NB4 (cell line): ENCODE results near the gene ABI1.
A peak's percentile ranks its signal among the peaks of the same experiment; 100 is the strongest.

Experiments used
- DNase-seq: peaks from one replicate; pipeline ENCODE4 v3.0.0; 2010; ENCODE audit warnings: low read depth
- H3K4me3 ChIP-seq: one replicate; pipeline ENCODE4 v1.5.1; 2011; ENCODE audit warnings: mild to moderate bottlenecking, low read depth, low read length, moderate library complexity
- MYC ChIP-seq: IDR thresholded peaks from 2 replicates; pipeline ENCODE4 v1.6.1; 2011; ENCODE audit warnings: low read depth, low read length
- POLR2A ChIP-seq: IDR thresholded peaks from 2 replicates; pipeline ENCODE4 v1.6.1; 2011; ENCODE audit warnings: mild to moderate bottlenecking; ENCODE audit not compliant: insufficient read length; ENCODE audit errors: extremely low read depth
- TF ChIP-seq, protein P1 (sequence below): IDR thresholded peaks from one replicate; pipeline ENCODE4 v1.5.1; 2012; ENCODE audit warnings: low read depth, low read length
- TF ChIP-seq, protein P2 (sequence below): IDR thresholded peaks from 2 replicates; pipeline ENCODE4 v1.6.1; 2011; ENCODE audit warnings: low read depth, low read length

Gene ABI1

DNA sequence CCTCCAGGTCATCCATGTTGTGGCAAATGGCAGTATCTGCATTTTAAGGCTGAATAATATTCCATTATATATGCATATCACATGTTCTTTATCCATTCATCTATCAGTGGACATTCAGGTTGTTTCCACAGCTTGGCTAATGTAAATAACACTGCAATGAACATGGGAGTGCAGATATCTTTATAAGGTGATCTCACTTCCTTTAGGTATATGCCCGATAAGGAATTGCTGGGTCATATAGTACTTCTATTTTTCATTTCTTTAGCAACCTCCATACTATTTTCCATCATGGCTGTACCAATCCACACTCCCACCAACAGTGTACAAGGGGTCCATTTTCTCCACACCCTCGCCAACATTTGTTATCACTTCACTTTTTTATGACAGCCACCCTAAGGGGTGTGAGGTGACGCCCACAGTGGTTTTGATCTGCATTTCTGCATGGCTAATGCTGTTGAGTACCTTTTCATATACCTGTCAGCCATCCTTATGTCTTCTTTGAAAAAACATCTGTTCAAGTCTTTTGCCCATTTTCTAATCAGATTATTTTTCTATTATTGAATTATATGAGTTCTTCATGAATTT is 18.9 kb downstream of the ABI1 start:
- no peak for DNase-seq
- TF ChIP-seq, protein P1, sequence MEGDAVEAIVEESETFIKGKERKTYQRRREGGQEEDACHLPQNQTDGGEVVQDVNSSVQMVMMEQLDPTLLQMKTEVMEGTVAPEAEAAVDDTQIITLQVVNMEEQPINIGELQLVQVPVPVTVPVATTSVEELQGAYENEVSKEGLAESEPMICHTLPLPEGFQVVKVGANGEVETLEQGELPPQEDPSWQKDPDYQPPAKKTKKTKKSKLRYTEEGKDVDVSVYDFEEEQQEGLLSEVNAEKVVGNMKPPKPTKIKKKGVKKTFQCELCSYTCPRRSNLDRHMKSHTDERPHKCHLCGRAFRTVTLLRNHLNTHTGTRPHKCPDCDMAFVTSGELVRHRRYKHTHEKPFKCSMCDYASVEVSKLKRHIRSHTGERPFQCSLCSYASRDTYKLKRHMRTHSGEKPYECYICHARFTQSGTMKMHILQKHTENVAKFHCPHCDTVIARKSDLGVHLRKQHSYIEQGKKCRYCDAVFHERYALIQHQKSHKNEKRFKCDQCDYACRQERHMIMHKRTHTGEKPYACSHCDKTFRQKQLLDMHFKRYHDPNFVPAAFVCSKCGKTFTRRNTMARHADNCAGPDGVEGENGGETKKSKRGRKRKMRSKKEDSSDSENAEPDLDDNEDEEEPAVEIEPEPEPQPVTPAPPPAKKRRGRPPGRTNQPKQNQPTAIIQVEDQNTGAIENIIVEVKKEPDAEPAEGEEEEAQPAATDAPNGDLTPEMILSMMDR, result no peak
- no peak for TF ChIP-seq MYC
- TF ChIP-seq POLR2A, result no peak
- TF ChIP-seq, protein P2, sequence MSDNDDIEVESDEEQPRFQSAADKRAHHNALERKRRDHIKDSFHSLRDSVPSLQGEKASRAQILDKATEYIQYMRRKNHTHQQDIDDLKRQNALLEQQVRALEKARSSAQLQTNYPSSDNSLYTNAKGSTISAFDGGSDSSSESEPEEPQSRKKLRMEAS, result no peak
- no peak overlapping the region for H3K4me3 ChIP-seq

DNA sequence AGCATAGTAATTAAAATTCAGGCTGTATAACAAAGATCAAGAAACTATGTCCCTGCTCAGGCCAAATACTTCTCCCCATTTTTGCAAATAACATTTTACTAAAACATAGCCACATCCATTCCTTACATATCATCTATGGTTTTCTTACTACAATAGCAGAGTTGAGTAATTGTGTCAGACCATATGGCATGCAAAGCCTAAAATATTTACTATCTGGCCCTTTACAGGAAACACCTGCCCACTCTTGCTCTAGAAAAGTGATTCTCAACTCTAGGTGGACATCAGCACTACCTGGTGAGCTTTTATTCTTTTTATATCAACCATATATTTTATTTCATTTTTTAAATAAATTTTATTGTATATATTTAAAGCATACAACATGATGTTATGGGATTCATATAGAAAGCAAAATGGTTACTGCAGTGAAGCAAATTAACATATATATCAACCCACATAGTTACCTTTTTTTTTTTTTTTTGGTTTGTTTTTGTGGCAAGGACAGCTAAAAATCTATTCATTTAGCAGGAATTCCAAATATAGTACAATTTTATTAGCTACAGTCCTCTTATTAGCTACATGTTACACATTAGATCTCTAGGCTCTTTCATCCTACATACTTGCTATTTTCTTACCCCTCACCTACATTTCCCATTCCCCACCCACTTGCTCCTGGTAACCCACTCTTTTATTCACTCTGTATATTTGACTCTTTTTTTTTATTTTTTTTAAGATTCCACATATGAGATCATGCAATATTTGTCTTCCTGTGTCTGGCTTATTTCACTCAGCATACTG is 19.6 kb downstream of the ABI1 start:
- H3K4me3 ChIP-seq, result no peak overlapping the region
- TF ChIP-seq MYC (no peak), POLR2A (no peak)
- TF ChIP-seq, protein P2, result no peak
- TF ChIP-seq, protein P1, result no peak
- no peak for DNase-seq

DNA sequence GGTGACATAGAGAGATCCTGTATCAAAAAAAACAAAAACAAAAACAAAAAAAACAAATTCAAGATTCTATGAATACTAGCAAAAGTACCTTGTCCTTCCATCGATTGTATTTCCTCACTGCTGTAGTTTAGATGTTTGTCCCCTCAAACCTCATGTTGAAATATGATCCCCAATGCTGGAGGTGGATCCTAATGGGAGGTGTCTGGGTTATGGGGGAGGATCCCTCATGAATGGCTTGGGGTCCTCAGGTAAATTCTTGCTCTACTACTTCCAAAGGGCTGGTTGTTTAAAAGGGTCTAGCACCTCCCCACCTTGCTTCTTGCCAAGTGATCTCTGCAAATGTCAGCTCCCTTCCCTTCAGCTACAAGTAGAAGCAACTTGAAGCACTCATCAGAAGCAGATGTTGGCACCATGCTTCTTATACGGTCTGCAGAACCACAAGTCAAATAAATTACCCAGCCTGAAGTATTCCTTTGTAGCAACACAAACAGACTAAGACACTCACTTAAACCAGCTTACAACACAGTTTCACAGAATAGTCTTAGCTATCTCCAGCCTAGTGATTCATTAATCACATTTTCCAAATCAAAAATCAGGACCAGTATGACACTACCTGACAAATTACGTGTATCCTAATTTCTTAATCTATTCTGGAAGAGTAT is 20.7 kb downstream of the ABI1 start:
- TF ChIP-seq MYC (no peak), POLR2A (no peak)
- TF ChIP-seq, protein P1, result no peak
- TF ChIP-seq, protein P2, result no peak
- H3K4me3 ChIP-seq, result no peak overlapping the region
- DNase-seq, result no peak

DNA sequence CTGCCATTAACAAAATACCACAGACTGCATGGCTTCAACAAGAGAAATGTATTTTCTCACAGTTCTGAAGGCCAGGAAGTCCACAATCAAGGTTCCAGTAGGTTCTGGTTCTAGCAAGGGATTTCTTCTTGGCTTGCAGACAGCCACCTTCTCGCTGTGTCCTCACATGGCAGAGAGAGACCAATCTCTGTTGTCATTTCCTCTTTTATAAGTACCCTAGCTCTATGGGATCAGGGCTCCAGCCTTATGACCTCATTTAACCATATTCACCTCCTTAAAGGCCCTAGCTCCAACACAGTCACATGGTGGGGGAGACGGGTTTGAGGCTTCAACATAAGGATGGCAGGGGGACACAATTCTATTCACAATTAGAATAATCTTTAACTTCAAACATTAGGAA is 23.6 kb downstream of the ABI1 start:
- DNase-seq, result peak; percentile 61
- TF ChIP-seq, protein P1, result no peak
- TF ChIP-seq MYC (no peak), POLR2A (no peak)
- TF ChIP-seq, protein P2, result no peak

DNA sequence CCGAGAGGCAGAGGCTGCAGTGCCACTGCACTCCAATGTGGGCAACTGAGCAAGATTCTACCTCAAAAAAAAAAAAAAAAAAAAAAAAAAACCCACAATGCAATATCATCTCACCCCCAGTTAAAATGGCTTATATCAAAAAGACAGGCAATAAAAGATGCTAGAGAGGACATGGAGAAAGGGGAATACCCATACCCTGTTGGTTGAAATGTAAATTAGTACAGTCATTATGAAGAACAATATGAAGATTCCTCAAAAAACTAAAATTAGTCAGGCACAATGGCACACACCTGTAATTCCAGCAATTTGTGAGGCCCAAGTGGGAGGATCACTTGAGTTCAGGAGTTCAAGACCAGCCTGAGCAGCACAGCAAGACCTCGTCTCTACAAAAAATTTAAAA is 25.7 kb downstream of the ABI1 start:
- no peak overlapping the region for H3K4me3 ChIP-seq
- TF ChIP-seq, protein P2, result no peak
- TF ChIP-seq, protein P1, result no peak
- TF ChIP-seq MYC (no peak), POLR2A (no peak)
- no peak for DNase-seq

More for the DNA sequence above, 23.6 kb downstream of the ABI1 start:
- no peak overlapping the region for H3K4me3 ChIP-seq
